ENCODE measurements around the gene COL5A2. TPM values are rescaled to one million over a fixed set of nuclear protein-coding genes. Genes with fewer than 3 reads are reported as not detected.

The COL5A2 gene
- total and polyA plus RNA-seq, 2 donors (not counting 3 experiments of a cell fraction or from before 2014, with no cell fraction given) = 47.4 to 123 TPM

- H4K20me1 ChIP-seq (replicated peaks; ENCODE audit: control insufficient read depth, extremely low read depth, insufficient read depth, low read length) = peaks cover 4% of the 10 kb centered on the region
- H2AFZ ChIP-seq (ENCODE audit: low read depth, low read length) = no peak overlapping the region
- BruUV-seq (replicated peaks) = no TSS peak
- peaks cover 22% of the 10 kb centered on the region for H3K4me1 ChIP-seq (ENCODE audit: control insufficient read depth, extremely low read depth, insufficient read depth, low read length)
- intact Hi-C loops (cut with micrococcal nuclease) = no loop called here
- no peak overlapping the region for H3K27ac ChIP-seq (ENCODE audit: insufficient read depth, low read depth, low read length)
- FAIRE-seq (no peak), DNase-seq (ENCODE audit: low read depth, low spot score) (no peak)
- H3K4me3 ChIP-seq (replicated peaks in 1 of 3; ENCODE audit: insufficient read depth in 1 of 3, low read depth in 1 of 3, low read length in 3 of 3) = no peak overlapping the region
- H3K36me3 ChIP-seq (ENCODE audit: control insufficient read depth in 2 of 2, extremely low read depth in 1 of 2, insufficient read depth in 2 of 2, low read length in 2 of 2) = no peaks in the 10 kb centered on the region
- ChIA-PET CTCF (no interaction called here), POLR2A (no interaction called here)
- TF ChIP-seq EZH2 (IDR thresholded peaks at IDR 0.05; ENCODE audit: borderline replicate concordance, low read depth, low read length, severe bottlenecking) (no peak), POLR2A (IDR thresholded peaks at IDR 0.05; ENCODE audit: low read depth, low read length) (no peak), MAX (IDR thresholded peaks at IDR 0.05; ENCODE audit: insufficient read depth, insufficient read length) (no peak), FOS (IDR thresholded peaks at IDR 0.05; ENCODE audit: borderline replicate concordance, insufficient read depth, low read length) (no peak), JUN (IDR thresholded peaks at IDR 0.05; ENCODE audit: borderline replicate concordance, insufficient read depth, insufficient read length, low read depth) (no peak), MYC (IDR thresholded peaks at IDR 0.05; ENCODE audit: low read depth, low read length) (no peak), POLR2AphosphoS5 (IDR thresholded peaks at IDR 0.05; ENCODE audit: insufficient read depth, low read depth, low read length) (no peak), GATA2 (IDR thresholded peaks at IDR 0.05; ENCODE audit: insufficient read depth, insufficient read length, low read depth, low read length) (no peak), CTCF (IDR thresholded peaks at IDR 0.05; ENCODE audit: extremely low read depth in 1 of 2, insufficient read depth in 1 of 2, low read depth in 1 of 2, low read length in 2 of 2) (no peak)
- no peaks in the 10 kb centered on the region for H3K9me1 ChIP-seq (replicated peaks; ENCODE audit: control insufficient read depth, extremely low read depth, insufficient read depth, low read length)
- H3K27me3 ChIP-seq (ENCODE audit: control insufficient read depth in 2 of 2, insufficient read depth in 2 of 2, low read length in 2 of 2) = no peaks in the 10 kb centered on the region
- H3K9ac ChIP-seq (replicated peaks; ENCODE audit: extremely low read depth, insufficient read depth, low read length) = no peak overlapping the region
- H3K79me2 ChIP-seq (ENCODE audit: control insufficient read depth, insufficient read depth, low read length) = peaks cover 26% of the 10 kb centered on the region
- no peak overlapping the region for H3K4me2 ChIP-seq (ENCODE audit: insufficient read depth, low read length)
- no peaks in the 10 kb centered on the region for H3K9me3 ChIP-seq (replicated peaks; ENCODE audit: control insufficient read depth, insufficient read depth, low read length)
- dilution Hi-C loops (cut with MboI; ENCODE audit: extremely low pct_ligation_motif_present, low sequenced_read_pairs) = no loop called here
Measured at GRCh38 chr2:189162566-189162965, 17.0 kb downstream of the COL5A2 start.

Measured in endothelial cell of umbilical vein (primary cell).